DND-41 (cell line): ENCODE results near the gene TOX3.

Source experiments
- ATAC-seq: fragments of 200-7000 bp; cut with Tn5 transposase; 3 replicates; pipeline ENCODE4 v1.9.1; 2021; ENCODE audit warnings: low read depth; ENCODE audit not compliant: insufficient read depth
- DNase-seq: peaks from one replicate; pipeline ENCODE4 v3.0.0-alpha.2; 2020
- H2AFZ ChIP-seq: 2 replicates; pipeline ENCODE4 v1.6.0; 2012; ENCODE audit warnings: low read depth, low read length
- H3K27ac ChIP-seq: 2 replicates; pipeline ENCODE4 v1.5.1; 2012; ENCODE audit warnings: low read length, inconsistent platforms
- H3K27me3 ChIP-seq: fragments of 200-600 bp; sonication (generic); 2 replicates; pipeline ENCODE4 v1.6.0; 2012; ENCODE audit warnings: low read length, mild to moderate bottlenecking, inconsistent platforms; ENCODE audit not compliant: insufficient read depth, poor library complexity
- H3K36me3 ChIP-seq: 2 replicates; pipeline ENCODE4 v1.5.1; 2012; ENCODE audit warnings: low read length, inconsistent platforms; ENCODE audit not compliant: insufficient read depth
- H3K4me1 ChIP-seq: 2 replicates; pipeline ENCODE4 v1.5.1; 2012; ENCODE audit warnings: mild to moderate bottlenecking, low read length; ENCODE audit not compliant: insufficient read depth
- H3K4me2 ChIP-seq: 2 replicates; pipeline ENCODE4 v1.6.0; 2012; ENCODE audit warnings: mild to moderate bottlenecking, moderate library complexity, low read length, inconsistent platforms; ENCODE audit not compliant: insufficient read depth
- H3K4me3 ChIP-seq, 2 experiments: fragments of 200-600 bp in 1 of 2; shearing (Covaris generic) in 1 of 2; 2 replicates each; pipeline ENCODE4 v1.5.1; 2012 to 2016; ENCODE audit warnings: inconsistent platforms in 2 of 2, low read length in 2 of 2, mild to moderate bottlenecking in 2 of 2, low read depth in 1 of 2, moderate library complexity in 1 of 2
- H3K79me2 ChIP-seq: 2 replicates; pipeline ENCODE4 v1.6.0; 2012; ENCODE audit warnings: low read length, inconsistent platforms; ENCODE audit not compliant: insufficient read depth
- H3K9ac ChIP-seq: 2 replicates; pipeline ENCODE4 v1.6.0; 2012; ENCODE audit warnings: low read depth, mild to moderate bottlenecking, inconsistent platforms, low read length, moderate library complexity
- H3K9me3 ChIP-seq: 2 replicates; pipeline ENCODE4 v1.5.1; 2012; ENCODE audit warnings: low read length, moderate library complexity, mild to moderate bottlenecking, inconsistent platforms; ENCODE audit not compliant: insufficient read depth, severe bottlenecking
- H4K20me1 ChIP-seq: 2 replicates; pipeline ENCODE4 v1.6.0; 2012; ENCODE audit warnings: low read length; ENCODE audit not compliant: insufficient read depth
- EZH2 ChIP-seq: IDR thresholded peaks from 3 replicates; pipeline ENCODE4 v1.6.1; 2012; ENCODE audit warnings: borderline replicate concordance, low read depth, mild to moderate bottlenecking, moderate library complexity, low read length, inconsistent platforms; ENCODE audit not compliant: severe bottlenecking
- TF ChIP-seq, protein P1 (sequence below): IDR thresholded peaks from 2 replicates; pipeline ENCODE4 v1.5.1; 2012; ENCODE audit warnings: borderline replicate concordance, low read length, moderate library complexity, mild to moderate bottlenecking; ENCODE audit not compliant: poor library complexity, severe bottlenecking; ENCODE audit errors: extremely low read depth

Gene TOX3

DNA sequence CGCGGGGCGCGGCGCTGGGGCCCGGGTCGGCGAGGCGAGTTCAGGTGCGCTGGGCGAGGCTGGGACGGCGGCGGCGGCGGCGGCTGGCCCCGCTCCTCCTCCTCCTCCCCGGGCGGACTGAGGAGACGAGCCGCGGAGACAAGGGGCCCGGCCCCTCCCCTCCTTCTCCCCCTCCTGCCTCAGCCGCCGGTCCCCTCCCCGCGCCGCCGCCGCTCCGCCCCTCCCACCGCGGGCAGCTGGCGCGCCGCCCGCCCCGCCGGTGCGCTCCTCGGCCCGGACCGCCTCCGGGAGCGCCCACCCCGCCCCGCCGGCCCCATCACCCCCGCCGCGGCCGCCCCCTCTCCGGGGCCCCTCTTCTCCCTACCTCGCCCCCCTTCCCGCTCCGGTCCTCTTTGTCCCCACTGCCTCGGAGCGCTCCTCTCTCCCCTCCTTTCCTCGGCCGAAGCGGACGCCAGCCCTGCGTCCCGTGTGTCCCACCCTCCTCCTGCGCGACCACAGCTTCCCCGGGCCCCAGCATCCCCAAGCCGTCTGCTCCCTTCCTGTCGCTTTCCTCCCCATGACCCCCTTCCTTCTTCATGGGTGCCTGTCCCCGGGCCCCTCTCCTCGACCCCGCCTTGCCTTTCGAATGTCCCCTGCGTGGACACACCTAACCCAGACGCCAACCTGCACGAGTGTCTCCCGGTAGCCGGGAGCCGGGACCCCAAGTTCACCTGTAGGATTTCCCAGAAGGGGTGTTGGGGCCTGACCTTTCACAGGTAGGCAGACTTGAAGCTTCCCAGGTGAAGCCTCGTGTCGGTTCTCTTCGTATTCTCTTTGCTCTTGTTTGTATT, at the start of gene TOX3:
Gene TOX3, minus strand, starts transcription at position 140 of the 830 bp plus-strand sequence. CDS start 420 bp downstream, outside the sequence.
- no peak for DNase-seq
- no peaks in the 10 kb centered on the region for H3K9me3 ChIP-seq
- no peak for ATAC-seq
- H3K27ac ChIP-seq: no peak within 1 kb of the TSS
- H3K4me1 ChIP-seq: no peaks in the 10 kb centered on the region
- H3K36me3 ChIP-seq: no peaks in the 10 kb centered on the region
- peaks cover 2% of the 10 kb centered on the region for H3K27me3 ChIP-seq
- H4K20me1 ChIP-seq: no peaks in the 10 kb centered on the region
- TF ChIP-seq EZH2: no peak
- TF ChIP-seq, protein P1, sequence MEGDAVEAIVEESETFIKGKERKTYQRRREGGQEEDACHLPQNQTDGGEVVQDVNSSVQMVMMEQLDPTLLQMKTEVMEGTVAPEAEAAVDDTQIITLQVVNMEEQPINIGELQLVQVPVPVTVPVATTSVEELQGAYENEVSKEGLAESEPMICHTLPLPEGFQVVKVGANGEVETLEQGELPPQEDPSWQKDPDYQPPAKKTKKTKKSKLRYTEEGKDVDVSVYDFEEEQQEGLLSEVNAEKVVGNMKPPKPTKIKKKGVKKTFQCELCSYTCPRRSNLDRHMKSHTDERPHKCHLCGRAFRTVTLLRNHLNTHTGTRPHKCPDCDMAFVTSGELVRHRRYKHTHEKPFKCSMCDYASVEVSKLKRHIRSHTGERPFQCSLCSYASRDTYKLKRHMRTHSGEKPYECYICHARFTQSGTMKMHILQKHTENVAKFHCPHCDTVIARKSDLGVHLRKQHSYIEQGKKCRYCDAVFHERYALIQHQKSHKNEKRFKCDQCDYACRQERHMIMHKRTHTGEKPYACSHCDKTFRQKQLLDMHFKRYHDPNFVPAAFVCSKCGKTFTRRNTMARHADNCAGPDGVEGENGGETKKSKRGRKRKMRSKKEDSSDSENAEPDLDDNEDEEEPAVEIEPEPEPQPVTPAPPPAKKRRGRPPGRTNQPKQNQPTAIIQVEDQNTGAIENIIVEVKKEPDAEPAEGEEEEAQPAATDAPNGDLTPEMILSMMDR: no peak
- no peak within 1 kb of the TSS for H2AFZ ChIP-seq
- H3K4me2 ChIP-seq: no peak within 1 kb of the TSS
- no peaks in the 10 kb centered on the region for H3K79me2 ChIP-seq
- no peak within 1 kb of the TSS for H3K4me3 ChIP-seq
- H3K9ac ChIP-seq: no peak within 1 kb of the TSS

DNA sequence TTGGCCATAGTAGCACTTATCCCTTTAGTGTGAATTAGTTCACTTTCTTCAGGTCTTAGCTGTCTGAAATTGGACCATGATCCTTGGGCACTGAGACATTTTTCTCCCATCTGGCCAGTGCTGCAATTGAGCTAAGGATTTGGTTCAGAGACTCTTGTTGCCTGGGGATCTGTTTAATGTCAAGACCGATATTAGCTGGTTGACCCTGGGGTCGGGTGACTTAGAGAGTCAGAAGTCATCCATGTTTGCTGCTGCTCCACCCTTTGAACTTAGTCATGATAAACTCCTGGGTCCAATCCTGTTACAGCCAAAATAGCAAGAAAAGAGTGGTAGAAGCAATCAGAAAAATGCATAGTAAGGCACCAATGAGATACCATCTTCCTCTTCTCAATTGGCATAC, 45.8 kb upstream of the TOX3 start:
- H3K9me3 ChIP-seq: no peaks in the 10 kb centered on the region
- H3K4me2 ChIP-seq: no peak overlapping the region
- no peaks in the 10 kb centered on the region for H3K36me3 ChIP-seq
- DNase-seq (no peak), ATAC-seq (no peak)
- H4K20me1 ChIP-seq: no peaks in the 10 kb centered on the region
- H3K27ac ChIP-seq: no peak overlapping the region
- peaks cover 4% of the 10 kb centered on the region for H3K27me3 ChIP-seq
- H3K4me1 ChIP-seq: no peaks in the 10 kb centered on the region
- H2AFZ ChIP-seq: no peak overlapping the region
- H3K9ac ChIP-seq: no peak overlapping the region
- TF ChIP-seq, protein P1: no peak
- TF ChIP-seq EZH2: no peak
- H3K4me3 ChIP-seq: no peak overlapping the region
- no peaks in the 10 kb centered on the region for H3K79me2 ChIP-seq

DNA sequence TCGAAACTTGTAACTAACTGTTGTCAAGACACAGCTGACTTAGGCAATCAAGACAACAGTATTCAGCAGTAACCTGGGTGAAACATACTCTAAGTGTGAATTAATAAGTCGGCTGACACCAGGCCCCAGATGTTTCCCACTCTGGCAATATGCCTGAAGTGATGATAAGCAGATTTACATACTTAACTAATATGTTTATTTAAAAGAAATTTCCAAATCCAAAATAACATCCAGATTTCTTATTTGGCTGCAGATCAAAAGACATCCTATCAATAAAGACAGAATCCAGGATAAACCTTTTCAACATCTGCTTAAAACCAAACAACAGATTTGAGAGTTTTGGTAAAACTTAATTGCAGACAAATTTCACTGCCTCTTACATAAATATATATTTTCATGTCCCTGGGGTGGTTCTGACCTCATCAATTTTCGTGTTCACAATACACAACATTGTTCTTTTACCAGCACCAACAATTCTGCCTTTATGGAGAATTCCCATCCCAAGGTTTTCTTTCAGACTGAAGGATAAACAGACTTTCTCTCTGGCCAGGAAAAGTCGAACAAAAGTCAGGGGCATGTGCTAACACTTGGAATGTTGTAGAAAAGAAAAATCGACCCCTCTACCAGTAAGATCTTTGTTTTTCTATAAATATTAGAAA, 45.1 kb upstream of the TOX3 start:
- TF ChIP-seq EZH2: no peak
- TF ChIP-seq, protein P1: no peak
- Histone ChIP-seq H4K20me1 (no peaks in the 10 kb centered on the region), H3K4me2 (no peak overlapping the region), H3K9ac (no peak overlapping the region), H3K36me3 (no peaks in the 10 kb centered on the region), H3K4me3 (no peak overlapping the region), H3K4me1 (no peaks in the 10 kb centered on the region), H2AFZ (no peak overlapping the region), H3K79me2 (no peaks in the 10 kb centered on the region), H3K27ac (no peak overlapping the region), H3K27me3 (peaks cover 4% of the 10 kb centered on the region), H3K9me3 (no peaks in the 10 kb centered on the region)
- no peak for DNase-seq
- no peak for ATAC-seq
